HG02973 (cell line): Measurements from ENCODE around the gene FTO.
A peak's percentile ranks its signal among the peaks of the same experiment; 100 is the strongest.
"Not testable (repeated sequence)": the region's sequence is repeated elsewhere in the genome, so short reads cannot be mapped to it uniquely, and the experiment has no call there.

Experiments used
- ATAC-seq: cut with Tn5 transposase; IDR thresholded peaks from one replicate; pipeline ENCODE4 v1.9.1; 2021; ENCODE audit warnings: moderate library complexity; ENCODE audit not compliant: unreplicated experiment

Gene FTO

GRCh38 chr16:53855056-53855455, 151.1 kb downstream of the FTO start:
- ATAC-seq = no peak

- ATAC-seq = no peak
These were observed 151.6 kb downstream of the FTO start for GRCh38 chr16:53855511-53855910.

DNA sequence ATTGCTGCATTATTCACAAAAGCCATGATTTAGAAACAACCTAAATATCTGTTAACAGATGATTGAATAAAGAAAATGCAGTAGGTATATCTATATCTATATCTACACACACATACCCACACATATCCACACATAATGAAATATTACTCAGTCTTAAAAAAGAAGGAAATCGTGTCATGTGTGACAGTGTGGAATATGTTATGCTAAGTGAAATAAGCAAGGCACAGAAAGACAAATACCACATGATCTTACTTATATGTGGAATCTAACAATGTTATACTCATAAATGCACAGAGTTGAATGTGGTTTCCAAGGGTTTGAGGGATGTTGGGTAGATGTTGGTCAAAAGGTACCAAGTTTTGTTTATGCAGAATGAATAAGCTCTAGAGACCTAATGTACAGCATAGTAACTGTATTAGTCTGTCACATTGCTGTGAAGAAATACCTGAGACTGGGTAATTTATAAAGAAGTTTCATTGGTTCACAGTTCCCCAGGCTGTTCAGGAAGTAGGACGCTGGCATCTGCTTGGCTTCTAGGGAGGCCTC, 156.1 kb downstream of the FTO start:
- ATAC-seq = no peak

- no peak for ATAC-seq
These were observed 159.9 kb downstream of the FTO start for GRCh38 chr16:53863861-53864260.

GRCh38 chr16:53864819-53865493, 161.0 kb downstream of the FTO start:
- ATAC-seq = no peak

DNA sequence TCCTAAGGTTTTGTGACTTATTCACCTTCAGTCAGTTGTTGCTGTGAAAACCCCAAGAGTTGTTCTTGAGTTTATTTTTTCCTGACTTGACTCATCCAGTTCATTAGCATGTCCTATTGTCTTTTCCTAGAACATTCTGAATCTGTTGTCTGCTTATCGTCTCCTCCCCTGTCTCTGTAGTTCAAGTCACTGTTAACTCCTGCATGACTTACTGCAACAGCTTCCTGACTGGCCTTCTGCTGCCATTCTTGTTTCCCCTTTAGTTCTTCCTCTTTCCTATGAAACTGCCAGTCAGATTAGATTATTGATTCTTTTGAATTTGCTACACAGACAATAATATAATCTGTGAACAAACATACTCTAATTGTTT, 161.5 kb downstream of the FTO start:
- peak; percentile 74 for ATAC-seq

DNA sequence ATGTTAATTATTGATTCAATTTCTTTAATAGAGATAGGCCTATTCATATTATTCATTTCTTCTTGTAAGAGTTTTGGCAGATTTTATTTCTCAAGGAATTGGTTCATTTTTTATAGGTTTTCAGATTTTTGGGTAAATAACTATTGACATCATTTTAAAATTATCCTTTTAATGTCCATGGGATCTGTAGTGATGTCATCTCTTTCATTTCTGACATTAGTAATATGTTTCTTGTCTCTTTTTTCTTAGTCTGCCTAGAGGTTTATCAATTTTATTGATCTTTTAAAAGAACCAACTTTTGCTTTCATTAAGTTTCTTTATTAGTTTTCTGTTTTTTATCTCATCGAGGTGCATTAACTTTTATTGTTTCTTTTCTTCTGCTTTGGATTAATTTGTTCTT, 162.6 kb downstream of the FTO start:
- ATAC-seq = no peak

GRCh38 chr16:53870831-53871230, 166.9 kb downstream of the FTO start:
- ATAC-seq = no peak

DNA sequence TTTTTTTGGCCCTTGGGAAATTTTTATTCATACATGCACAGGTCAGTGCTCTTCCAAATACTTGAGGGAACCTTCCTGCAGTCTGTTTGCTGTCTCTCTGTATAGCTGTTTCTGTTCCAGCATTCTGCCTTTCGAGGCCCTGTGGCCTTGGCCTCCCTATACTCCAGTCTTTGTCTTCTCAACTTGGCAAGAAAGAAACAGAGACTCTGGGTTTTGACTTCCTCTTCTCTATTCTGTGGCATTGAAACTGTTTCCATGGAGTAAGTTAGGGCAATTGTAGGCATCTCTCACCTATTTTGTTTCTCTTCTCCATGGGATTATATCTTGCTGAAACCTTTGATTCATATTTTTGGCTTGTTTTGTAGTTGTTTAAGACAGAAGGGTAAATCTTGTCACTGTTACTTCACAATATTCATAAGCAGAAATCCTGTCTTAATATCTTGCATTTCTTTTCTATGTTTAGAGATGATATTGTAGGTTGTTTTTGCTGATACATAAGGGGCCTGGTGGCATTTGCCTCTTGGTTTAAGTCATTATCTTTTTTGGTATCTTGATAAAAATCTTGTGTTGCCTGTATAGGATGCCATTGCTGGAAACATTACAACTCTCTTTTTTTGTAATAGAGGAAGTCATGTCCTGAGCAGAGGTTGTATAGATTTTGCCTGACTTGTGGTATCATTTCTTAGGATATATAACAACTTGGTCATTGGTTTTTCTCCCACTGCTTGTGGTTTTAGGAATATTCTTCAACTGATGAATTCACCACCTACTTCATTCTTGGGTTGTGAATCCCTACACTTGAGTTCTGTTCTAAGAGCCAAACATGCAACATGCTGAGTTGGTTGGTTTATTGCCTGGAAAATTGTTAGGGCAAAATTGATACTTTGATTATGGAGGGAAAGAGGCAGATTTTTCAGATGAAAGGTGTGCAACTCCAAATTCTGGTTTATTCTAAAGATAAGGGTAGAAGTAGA, 168.6 kb downstream of the FTO start:
- ATAC-seq = no peak

- no peak for ATAC-seq
These were observed 172.9 kb downstream of the FTO start for GRCh38 chr16:53876811-53877210.

DNA sequence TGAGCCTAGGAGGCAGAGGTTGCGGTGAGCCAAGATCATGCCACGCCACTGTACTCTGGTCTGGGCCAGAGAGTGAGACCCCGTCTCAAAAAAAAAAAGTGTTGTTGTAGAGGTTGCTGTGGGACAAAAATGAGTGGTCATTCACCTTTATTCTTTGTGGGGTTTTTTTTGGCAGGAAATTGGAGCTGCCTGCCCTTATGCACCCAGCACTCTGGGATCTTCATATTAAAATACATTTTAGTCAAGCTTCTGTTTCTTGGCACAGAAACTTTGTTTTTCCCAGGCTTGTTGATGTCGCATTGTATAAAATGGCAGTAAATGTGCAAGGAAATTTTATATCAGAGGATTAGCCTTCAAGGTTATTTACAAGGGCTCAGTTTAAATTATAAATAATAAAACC, 174.3 kb downstream of the FTO start:
- no peak for ATAC-seq

GRCh38 chr16:53881371-53881770, 177.4 kb downstream of the FTO start:
- ATAC-seq = no peak

GRCh38 chr16:53882310-53882709, 178.4 kb downstream of the FTO start:
- no peak for ATAC-seq

DNA sequence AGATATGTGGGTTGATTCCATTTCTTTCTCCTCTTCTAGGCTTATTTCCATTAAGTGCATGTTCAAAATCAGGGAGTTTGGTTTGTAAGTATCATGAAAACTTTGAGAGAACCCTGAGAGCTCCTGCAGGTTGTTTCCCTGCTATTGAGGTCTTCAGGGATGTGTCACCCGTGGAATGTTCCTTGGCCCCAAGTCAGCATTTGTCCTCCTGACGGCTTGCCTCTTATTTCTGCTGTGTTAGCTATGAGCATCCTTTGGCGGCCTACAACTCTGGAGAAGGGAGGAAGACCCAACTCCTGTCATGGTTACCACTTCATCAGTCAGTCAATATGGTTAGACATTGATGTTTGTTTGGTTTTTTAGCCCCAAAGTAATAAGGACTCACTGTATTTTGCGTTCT, 180.8 kb downstream of the FTO start:
- no peak for ATAC-seq

GRCh38 chr16:53886482-53887378, 182.8 kb downstream of the FTO start:
- no peak for ATAC-seq

GRCh38 chr16:53888222-53888621, 184.3 kb downstream of the FTO start:
- no peak for ATAC-seq

GRCh38 chr16:53890877-53891276, 186.9 kb downstream of the FTO start:
- ATAC-seq = not testable (repeated sequence)

GRCh38 chr16:53891409-53892139, 187.6 kb downstream of the FTO start:
- no peak for ATAC-seq

GRCh38 chr16:53892155-53892554, 188.2 kb downstream of the FTO start:
- no peak for ATAC-seq

DNA sequence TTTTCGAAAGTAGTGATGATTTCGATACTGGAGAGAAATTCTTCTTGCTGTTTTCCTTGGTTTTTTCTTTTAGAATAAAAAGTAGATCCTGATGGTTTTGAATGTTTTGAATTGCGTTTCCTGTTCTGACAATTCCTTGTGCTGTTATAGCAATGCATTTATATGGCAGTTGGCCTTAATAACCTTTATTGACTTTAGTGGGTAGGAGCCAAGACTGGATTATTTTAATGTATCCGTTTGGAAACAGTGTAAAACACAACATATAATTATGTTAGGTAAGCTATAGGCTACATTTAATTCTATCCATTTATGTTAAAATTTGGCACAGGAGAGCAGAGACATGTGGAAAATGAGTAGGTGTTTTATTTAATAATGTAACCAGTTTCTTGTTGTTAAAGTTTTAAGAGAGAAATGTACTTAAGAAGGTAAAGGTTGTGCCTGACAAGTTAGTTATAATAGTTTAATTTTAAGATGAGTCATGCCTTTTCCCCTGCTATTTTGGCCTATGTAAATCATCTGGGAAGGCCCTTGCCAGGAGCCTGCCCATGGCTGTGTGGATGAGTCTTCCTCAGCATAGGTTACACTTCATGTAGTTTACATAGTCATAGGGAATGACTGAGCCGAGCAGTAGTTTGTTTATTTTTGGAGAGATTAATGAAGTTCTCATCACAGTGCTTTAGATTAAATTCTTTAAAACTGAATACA, 189.9 kb downstream of the FTO start:
- no peak for ATAC-seq
